ENCODE data around the gene PLPP7. TPM values are rescaled to one million over a fixed set of nuclear protein-coding genes. Genes with fewer than 3 reads are reported as not detected.
"Not testable (repeated sequence)": the region's sequence is repeated elsewhere in the genome, so short reads cannot be mapped to it uniquely, and the experiment has no call there.

Gene PLPP7
- polyA plus RNA-seq, 1 donor from 2014 or later: 1.7 TPM

DNA sequence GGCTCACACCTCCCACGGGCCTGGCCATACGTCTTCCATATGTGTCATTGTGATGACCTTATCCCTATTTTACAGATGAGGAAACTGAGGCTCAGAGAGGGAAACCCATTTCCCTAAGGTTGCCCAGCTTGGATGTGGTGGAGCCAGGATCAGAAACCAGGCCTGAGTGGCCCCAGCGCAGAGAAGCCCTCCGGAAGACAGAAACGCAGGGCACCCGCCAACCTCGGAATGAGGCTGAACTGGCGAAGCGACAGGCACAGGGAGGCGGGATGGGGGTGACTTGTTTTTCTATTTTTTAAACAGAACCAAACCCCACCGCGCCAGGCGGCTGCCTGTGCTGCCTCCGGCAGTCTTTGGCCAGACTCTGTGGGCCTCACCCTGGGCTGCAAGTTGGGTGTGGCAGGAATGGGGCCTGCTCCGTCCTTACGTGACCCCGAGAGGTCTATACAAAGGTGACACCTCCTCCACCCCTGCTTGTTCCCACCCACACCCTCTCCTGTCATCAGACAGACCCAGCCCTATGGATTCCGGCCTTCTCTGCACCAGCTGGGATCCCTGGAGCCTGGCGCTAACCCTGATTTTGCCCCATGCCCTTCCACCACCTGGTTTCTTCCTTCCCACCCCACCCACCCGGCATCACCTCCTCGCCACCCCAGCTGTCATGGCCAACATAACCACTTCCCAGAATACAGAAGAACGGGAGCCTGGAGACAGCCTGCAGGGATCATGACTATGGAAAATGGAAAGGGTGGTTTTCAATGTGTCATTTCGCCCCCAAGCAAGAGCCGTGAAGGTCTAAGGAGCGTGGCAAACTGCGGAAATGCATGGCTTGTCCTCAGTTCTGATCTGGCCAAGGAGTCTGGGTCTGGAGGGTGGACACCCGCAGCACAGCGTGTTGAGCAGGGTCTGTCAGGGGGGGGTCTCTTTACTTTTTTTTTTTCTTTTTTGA, 23.6 kb downstream of the PLPP7 start:
- no peaks in the 10 kb centered on the region for H3K36me3 Mint-ChIP-seq
- peaks cover 2% of the 10 kb centered on the region for H3K27me3 Mint-ChIP-seq
- H3K9me3 Mint-ChIP-seq: peaks cover 0 to 1% (median 0%) of the 10 kb centered on the region in 3 donors
- no peak overlapping the region for H3K27ac Mint-ChIP-seq
- peaks cover 0 to 6% (median 0%) of the 10 kb centered on the region in 3 donors for H3K4me1 Mint-ChIP-seq
- H3K4me3 Mint-ChIP-seq: no peak overlapping the region

GRCh38 chr9:131318231-131319085, 28.9 kb downstream of the PLPP7 start:
- Mint-ChIP-seq H3K36me3 (peaks cover 2% of the 10 kb centered on the region), H3K27ac (no peak overlapping the region), H3K4me1 (no peaks in the 10 kb centered on the region), H3K27me3 (peaks cover 4% of the 10 kb centered on the region), H3K9me3 (no peaks in the 10 kb centered on the region), H3K4me3 (no peak overlapping the region)

GRCh38 chr9:131319486-131319885, 30.0 kb downstream of the PLPP7 start:
- H3K9me3 Mint-ChIP-seq: no peaks in the 10 kb centered on the region

GRCh38 chr9:131320031-131320685, 30.6 kb downstream of the PLPP7 start:
- peaks cover 2% of the 10 kb centered on the region for H3K36me3 Mint-ChIP-seq
- peaks cover 2% of the 10 kb centered on the region for H3K27me3 Mint-ChIP-seq
- H3K4me1 Mint-ChIP-seq: no peaks in the 10 kb centered on the region
- no peak overlapping the region for H3K27ac Mint-ChIP-seq
- H3K4me3 Mint-ChIP-seq: no peak overlapping the region
- H3K9me3 Mint-ChIP-seq: no peaks in the 10 kb centered on the region

More at GRCh38 chr9:131319486-131319885, 30.0 kb downstream of the PLPP7 start:
- Mint-ChIP-seq H3K4me1 (no peaks in the 10 kb centered on the region), H3K27me3 (peaks cover 2% of the 10 kb centered on the region), H3K36me3 (peaks cover 2% of the 10 kb centered on the region), H3K4me3 (no peak overlapping the region), H3K27ac (no peak overlapping the region)

DNA sequence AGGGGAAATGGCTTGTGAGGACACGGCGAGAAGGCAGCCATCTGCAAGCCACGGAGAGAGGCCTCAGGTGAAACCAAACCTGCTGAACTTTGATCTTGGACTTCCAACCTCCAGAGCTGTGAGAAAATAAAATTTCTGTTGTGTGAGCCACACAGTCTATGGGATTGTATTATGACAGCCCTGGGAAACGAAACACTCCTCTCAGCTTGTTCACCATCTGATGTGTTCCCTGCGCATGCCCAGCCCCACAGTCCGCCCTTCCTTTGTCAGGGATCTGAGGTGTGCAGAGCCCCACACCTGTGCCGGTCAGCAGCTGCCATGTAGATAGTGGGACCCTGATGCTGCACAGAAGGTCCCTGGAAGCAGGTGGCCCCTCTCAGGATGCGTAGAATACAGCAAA, 34.1 kb downstream of the PLPP7 start:
- H3K9me3 Mint-ChIP-seq: no peaks in the 10 kb centered on the region

DNA sequence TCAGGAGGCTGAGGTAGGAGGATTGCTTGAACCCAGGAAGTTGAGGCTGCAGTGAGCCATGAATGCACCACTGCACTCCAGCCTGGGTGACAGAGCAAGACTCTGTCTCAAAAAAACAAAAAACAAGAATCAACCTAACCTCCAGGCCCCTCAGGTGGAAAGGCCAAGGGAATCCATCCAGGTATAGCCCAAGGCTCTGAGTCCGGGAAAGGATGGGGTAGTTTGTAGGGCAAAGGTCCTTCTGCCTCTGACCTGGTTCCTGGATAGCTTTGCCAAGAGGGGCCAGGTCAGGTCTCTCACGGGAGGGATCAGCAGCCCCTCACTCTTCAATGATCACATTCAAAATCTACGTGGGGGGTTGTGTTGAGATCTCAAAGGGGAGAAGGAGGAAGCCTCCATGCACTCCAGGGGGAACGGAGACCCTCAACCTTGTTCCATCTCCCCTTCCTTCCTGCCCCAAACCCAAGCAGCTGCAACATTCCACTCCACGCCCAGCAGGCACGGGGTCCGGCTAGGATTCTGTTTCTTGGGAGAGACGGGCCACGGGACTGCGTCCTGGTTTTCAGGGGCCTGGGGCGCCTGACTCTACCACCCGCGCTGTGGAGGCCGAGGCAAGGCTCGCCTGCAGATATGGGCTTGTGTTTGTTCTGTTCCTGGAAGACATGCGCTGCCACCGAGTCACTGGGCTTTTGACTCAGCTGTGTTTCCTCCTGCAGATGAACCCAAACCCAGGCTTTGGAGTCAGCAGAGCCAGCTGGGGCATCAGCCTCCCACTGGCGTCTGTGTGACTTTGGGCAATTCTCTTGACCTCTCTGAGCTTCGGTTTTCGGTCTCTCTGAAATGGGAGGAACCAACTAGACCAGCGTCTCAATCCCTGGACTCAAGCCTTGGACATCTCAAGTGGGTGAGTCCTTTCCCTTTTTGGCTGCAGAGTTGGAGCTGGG, 35.5 kb downstream of the PLPP7 start:
- H3K27me3 Mint-ChIP-seq: peaks cover 3% of the 10 kb centered on the region
- H3K9me3 Mint-ChIP-seq: no peaks in the 10 kb centered on the region
- peaks cover 1% of the 10 kb centered on the region for H3K36me3 Mint-ChIP-seq
- H3K4me1 Mint-ChIP-seq: peaks cover 0 to 1% (median 0%) of the 10 kb centered on the region in 3 donors
- H3K27ac Mint-ChIP-seq: no peak overlapping the region
- H3K4me3 Mint-ChIP-seq: no peak overlapping the region

More for the DNA sequence above, 34.1 kb downstream of the PLPP7 start:
- no peak overlapping the region for H3K4me3 Mint-ChIP-seq
- H3K27ac Mint-ChIP-seq: no peak overlapping the region
- peaks cover 1% of the 10 kb centered on the region for H3K36me3 Mint-ChIP-seq
- H3K27me3 Mint-ChIP-seq: no peaks in the 10 kb centered on the region
- peaks cover 0 to 1% (median 0%) of the 10 kb centered on the region in 3 donors for H3K4me1 Mint-ChIP-seq

DNA sequence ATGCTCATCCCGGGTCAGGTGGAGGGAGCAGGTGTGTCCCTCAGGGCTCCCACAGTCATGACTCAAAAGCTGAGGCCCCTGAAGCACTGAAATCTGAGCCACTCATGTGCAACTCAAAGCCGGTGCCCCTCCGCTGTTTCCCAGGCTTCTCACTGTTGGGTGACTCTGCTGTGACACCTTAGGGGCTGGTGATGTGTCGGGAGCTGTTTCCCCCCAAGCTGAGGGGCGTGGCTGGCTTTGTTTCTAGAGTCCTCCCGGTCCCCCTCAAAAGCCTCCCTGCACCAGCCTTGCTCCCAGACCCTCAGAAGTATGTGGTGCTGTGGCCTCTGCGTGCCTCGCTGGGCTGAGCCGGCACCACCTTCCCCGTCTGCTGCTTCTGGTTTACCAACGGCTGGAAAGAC, 39.7 kb downstream of the PLPP7 start:
- no peaks in the 10 kb centered on the region for H3K9me3 Mint-ChIP-seq
- H3K27me3 Mint-ChIP-seq: peaks cover 5% of the 10 kb centered on the region
- no peaks in the 10 kb centered on the region for H3K36me3 Mint-ChIP-seq
- no peak overlapping the region for H3K27ac Mint-ChIP-seq
- H3K4me1 Mint-ChIP-seq: peaks cover 0 to 3% (median 0%) of the 10 kb centered on the region in 3 donors
- H3K4me3 Mint-ChIP-seq: no peak overlapping the region

DNA sequence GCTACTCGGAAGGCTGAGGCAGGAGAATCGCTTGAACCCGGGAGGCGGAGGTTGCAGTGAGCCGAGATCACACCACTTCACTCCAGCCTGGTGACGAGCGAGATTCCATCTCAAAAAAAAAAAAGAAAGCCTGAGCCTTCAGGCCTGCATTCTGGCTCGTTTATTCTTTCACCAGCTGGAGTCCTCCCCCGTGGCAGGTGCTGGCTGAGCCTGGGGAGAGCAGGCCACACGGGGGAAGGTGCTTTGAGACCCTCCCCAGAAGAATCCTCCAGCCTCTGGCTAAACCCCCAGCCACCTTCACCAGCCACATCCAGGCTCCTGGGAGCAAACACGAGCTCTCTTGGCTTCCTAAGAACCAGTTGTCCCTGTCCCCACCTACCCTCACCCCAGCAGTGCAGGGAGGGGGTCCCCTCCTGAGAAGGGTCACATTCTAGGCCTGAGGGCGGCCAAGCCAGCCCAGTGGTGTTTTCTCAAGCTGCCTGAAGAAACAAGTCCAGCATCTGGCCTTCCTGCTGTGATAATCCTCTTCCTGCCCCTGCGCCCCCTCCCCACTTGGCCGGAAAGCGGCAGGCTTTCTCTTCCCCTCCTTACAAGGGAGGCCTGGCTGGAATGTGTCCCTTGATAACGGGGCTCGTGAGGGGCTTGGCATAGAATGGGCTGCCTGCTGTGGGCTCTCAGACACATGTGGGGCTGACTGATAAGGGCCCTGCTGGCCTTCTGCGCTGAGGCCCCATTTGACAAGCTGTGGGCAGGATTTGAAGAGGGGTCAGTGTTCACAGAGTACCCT, 41.5 kb downstream of the PLPP7 start:
- H3K36me3 Mint-ChIP-seq: no peaks in the 10 kb centered on the region
- H3K4me3 Mint-ChIP-seq: no peak overlapping the region
- peaks cover 0 to 3% (median under 1%) of the 10 kb centered on the region in 3 donors for H3K4me1 Mint-ChIP-seq
- no peaks in the 10 kb centered on the region for H3K9me3 Mint-ChIP-seq
- H3K27me3 Mint-ChIP-seq: peaks cover 6% of the 10 kb centered on the region
- H3K27ac Mint-ChIP-seq: no peak overlapping the region

- H3K4me3 Mint-ChIP-seq, H3K9me3 Mint-ChIP-seq, H3K36me3 Mint-ChIP-seq, H3K27me3 Mint-ChIP-seq, H3K27ac Mint-ChIP-seq, H3K4me1 Mint-ChIP-seq: not testable (repeated sequence)
Observed at GRCh38 chr9:131331996-131332395, 42.5 kb downstream of the PLPP7 start.

DNA sequence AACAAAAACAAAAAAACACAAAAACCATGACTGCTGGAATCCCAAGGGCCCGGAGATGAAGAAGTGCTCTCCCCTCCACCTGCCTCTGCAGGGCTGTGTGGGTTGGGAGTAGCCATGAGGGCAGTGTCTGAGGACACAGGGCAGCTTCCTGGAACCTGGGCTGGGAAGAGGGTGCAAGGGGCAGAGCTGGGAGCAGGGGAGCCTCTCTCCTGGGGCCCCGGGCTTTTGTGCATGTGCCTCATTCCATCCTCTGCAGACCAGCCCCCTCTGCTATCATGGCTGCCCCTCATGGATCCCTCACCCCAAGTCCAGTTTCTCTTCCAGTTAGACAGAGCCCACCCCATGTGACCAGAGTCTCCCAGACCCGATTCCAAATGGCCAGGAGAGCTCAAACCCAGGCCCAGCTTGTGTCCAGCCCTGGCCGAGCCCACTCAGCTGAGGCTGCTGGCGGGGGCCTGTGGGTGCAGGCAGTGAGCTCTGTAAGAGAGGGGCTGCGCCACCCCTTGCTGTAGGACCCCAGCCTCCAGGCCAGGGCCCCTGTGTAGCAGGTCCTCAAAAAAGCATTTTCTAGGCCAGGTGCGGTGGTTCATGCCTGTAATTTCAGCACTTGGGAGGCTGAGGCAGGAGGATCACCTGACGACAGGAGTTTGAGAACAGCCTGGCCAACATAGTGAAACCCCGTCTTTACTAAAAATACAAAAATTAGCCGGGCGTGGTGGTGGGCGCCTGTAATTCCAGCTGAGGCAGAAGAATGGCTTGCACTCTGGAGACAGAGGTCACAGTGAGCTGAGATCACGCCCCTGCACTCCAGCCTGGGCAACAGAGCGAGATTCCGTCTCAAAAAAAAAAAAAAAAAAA, 44.5 kb downstream of the PLPP7 start:
- H3K9me3 Mint-ChIP-seq: no peaks in the 10 kb centered on the region
- peaks cover 7% of the 10 kb centered on the region for H3K27me3 Mint-ChIP-seq
- H3K4me3 Mint-ChIP-seq: no peak overlapping the region
- H3K27ac Mint-ChIP-seq: no peak overlapping the region
- peaks cover 2% of the 10 kb centered on the region for H3K36me3 Mint-ChIP-seq
- peaks cover 0 to 6% (median 3%) of the 10 kb centered on the region in 3 donors for H3K4me1 Mint-ChIP-seq

DNA sequence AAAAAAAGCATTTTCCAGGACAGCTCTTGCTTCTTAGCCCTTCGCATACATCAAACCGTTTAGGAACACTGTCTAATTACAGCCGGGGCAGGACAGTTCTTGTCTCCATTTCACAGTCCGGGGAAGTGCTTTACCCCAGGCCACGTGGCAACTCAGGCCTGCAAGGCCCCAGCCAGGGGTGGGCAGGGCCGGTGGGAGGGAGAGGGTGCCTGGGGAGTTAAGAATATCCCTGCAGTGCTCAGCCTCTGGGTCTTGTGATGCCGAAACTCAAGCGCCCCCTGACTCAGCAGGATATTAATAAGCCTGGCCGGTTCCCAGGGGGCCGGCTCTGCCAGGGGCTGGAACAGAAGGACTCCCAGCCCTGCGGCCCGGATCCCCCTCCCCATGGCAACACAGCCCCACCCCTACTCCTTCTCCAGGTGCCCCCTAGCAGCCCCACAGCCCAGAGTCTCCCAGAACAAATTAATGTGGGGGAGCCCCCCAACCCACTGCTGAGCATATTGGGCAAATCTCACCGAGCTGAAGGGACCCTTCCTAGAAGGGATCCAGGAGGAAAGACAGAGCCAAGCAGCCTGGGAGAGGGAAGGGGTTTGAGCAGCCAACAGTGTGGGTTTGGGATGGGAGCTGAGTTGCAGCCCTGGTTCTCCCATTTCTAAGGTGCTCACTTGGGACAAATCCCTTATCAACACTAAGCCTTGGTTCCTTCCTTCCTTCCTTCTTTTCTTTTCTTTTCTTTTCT, 45.3 kb downstream of the PLPP7 start:
- H3K4me1 Mint-ChIP-seq: peaks cover 0 to 6% (median 3%) of the 10 kb centered on the region in 3 donors

DNA sequence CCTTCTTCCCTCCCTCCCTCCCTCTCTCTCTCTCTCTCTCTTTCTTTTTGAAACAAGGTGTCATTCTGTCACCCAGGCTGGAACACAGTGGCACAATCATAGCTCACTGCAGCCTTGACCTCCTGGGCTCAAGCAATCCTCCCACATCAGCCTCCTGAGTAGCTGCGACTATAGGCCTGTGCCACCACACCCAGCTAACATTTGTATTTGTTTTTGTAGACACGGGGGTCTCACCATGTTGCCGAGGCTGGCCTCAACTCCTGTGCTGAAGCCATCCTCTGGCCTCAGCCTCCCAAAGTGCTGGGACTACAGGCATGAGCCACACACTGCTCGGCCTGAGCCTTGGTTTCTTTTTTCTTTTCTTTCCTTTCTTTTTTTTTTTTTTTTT, 45.8 kb downstream of the PLPP7 start:
- Mint-ChIP-seq H3K27me3 (peaks cover 5% of the 10 kb centered on the region), H3K27ac (peak overlapping the region in 1 of 3 donors; percentile 80), H3K9me3 (no peaks in the 10 kb centered on the region), H3K36me3 (peaks cover 2% of the 10 kb centered on the region), H3K4me3 (no peak overlapping the region), H3K4me1 (peaks cover 0 to 6% (median 3%) of the 10 kb centered on the region in 3 donors)

More for the DNA sequence above, 45.3 kb downstream of the PLPP7 start:
- Mint-ChIP-seq H3K27ac (peak overlapping the region in 1 of 3 donors; percentile 80), H3K36me3 (peaks cover 2% of the 10 kb centered on the region), H3K27me3 (peaks cover 6% of the 10 kb centered on the region), H3K4me3 (no peak overlapping the region), H3K9me3 (no peaks in the 10 kb centered on the region)

Data from IgD-negative memory B cell (primary cell).